ENCODE results near the gene NR6A1. TPM values are rescaled to one million over a fixed set of nuclear protein-coding genes. Genes with fewer than 3 reads are reported as not detected.

NR6A1 gene
- total and polyA plus RNA-seq, 2 of the 8 experiments (the other 6 are each of a cell fraction or from before 2014, with no cell fraction given): 93.2 to 237 TPM

DNA sequence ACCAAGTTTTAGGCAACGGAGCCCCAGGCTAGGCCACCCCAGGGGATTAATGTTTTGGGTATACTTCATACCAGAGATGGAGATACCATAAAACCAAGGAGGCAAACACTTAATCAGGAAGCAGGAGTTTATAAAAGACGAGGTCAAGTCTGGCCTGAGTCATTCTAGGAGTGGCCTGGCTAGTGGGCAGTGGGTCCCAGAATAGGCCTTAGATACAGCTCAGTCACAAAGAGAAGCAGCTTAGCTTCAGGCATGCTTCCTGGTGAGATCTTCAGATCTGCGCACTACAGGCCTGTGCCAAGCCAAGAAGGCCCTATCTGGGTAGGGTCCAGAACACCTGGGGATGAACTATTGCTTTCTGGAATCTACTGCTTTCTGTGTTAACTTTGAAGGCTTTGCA is 243.3 kb downstream of the NR6A1 start (continued):
- TF ChIP-seq, protein P1, sequence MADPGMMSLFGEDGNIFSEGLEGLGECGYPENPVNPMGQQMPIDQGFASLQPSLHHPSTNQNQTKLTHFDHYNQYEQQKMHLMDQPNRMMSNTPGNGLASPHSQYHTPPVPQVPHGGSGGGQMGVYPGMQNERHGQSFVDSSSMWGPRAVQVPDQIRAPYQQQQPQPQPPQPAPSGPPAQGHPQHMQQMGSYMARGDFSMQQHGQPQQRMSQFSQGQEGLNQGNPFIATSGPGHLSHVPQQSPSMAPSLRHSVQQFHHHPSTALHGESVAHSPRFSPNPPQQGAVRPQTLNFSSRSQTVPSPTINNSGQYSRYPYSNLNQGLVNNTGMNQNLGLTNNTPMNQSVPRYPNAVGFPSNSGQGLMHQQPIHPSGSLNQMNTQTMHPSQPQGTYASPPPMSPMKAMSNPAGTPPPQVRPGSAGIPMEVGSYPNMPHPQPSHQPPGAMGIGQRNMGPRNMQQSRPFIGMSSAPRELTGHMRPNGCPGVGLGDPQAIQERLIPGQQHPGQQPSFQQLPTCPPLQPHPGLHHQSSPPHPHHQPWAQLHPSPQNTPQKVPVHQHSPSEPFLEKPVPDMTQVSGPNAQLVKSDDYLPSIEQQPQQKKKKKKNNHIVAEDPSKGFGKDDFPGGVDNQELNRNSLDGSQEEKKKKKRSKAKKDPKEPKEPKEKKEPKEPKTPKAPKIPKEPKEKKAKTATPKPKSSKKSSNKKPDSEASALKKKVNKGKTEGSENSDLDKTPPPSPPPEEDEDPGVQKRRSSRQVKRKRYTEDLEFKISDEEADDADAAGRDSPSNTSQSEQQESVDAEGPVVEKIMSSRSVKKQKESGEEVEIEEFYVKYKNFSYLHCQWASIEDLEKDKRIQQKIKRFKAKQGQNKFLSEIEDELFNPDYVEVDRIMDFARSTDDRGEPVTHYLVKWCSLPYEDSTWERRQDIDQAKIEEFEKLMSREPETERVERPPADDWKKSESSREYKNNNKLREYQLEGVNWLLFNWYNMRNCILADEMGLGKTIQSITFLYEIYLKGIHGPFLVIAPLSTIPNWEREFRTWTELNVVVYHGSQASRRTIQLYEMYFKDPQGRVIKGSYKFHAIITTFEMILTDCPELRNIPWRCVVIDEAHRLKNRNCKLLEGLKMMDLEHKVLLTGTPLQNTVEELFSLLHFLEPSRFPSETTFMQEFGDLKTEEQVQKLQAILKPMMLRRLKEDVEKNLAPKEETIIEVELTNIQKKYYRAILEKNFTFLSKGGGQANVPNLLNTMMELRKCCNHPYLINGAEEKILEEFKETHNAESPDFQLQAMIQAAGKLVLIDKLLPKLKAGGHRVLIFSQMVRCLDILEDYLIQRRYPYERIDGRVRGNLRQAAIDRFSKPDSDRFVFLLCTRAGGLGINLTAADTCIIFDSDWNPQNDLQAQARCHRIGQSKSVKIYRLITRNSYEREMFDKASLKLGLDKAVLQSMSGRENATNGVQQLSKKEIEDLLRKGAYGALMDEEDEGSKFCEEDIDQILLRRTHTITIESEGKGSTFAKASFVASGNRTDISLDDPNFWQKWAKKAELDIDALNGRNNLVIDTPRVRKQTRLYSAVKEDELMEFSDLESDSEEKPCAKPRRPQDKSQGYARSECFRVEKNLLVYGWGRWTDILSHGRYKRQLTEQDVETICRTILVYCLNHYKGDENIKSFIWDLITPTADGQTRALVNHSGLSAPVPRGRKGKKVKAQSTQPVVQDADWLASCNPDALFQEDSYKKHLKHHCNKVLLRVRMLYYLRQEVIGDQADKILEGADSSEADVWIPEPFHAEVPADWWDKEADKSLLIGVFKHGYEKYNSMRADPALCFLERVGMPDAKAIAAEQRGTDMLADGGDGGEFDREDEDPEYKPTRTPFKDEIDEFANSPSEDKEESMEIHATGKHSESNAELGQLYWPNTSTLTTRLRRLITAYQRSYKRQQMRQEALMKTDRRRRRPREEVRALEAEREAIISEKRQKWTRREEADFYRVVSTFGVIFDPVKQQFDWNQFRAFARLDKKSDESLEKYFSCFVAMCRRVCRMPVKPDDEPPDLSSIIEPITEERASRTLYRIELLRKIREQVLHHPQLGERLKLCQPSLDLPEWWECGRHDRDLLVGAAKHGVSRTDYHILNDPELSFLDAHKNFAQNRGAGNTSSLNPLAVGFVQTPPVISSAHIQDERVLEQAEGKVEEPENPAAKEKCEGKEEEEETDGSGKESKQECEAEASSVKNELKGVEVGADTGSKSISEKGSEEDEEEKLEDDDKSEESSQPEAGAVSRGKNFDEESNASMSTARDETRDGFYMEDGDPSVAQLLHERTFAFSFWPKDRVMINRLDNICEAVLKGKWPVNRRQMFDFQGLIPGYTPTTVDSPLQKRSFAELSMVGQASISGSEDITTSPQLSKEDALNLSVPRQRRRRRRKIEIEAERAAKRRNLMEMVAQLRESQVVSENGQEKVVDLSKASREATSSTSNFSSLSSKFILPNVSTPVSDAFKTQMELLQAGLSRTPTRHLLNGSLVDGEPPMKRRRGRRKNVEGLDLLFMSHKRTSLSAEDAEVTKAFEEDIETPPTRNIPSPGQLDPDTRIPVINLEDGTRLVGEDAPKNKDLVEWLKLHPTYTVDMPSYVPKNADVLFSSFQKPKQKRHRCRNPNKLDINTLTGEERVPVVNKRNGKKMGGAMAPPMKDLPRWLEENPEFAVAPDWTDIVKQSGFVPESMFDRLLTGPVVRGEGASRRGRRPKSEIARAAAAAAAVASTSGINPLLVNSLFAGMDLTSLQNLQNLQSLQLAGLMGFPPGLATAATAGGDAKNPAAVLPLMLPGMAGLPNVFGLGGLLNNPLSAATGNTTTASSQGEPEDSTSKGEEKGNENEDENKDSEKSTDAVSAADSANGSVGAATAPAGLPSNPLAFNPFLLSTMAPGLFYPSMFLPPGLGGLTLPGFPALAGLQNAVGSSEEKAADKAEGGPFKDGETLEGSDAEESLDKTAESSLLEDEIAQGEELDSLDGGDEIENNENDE (IDR thresholded peaks at IDR 0.05; ENCODE audit: insufficient replicate concordance, low read length): no peak
- no peak for TF ChIP-seq ZNF274 (IDR thresholded peaks at IDR 0.05; ENCODE audit: borderline replicate concordance, extremely low read depth, low read length)
- TF ChIP-seq NANOG (IDR thresholded peaks at IDR 0.05; ENCODE audit: insufficient read depth, low read depth, low read length, poor library complexity, severe bottlenecking): no peak
- no peak for TF ChIP-seq KDM4A (IDR thresholded peaks at IDR 0.05; ENCODE audit: low read depth, low read length, severe bottlenecking)
- TF ChIP-seq, protein P2, sequence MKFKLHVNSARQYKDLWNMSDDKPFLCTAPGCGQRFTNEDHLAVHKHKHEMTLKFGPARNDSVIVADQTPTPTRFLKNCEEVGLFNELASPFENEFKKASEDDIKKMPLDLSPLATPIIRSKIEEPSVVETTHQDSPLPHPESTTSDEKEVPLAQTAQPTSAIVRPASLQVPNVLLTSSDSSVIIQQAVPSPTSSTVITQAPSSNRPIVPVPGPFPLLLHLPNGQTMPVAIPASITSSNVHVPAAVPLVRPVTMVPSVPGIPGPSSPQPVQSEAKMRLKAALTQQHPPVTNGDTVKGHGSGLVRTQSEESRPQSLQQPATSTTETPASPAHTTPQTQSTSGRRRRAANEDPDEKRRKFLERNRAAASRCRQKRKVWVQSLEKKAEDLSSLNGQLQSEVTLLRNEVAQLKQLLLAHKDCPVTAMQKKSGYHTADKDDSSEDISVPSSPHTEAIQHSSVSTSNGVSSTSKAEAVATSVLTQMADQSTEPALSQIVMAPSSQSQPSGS (IDR thresholded peaks at IDR 0.05; ENCODE audit: low read length): no peak

Data from H1 (cell line).